Measurements from ENCODE around the gene USP35. TPM values are rescaled to one million over a fixed set of nuclear protein-coding genes. Genes with fewer than 3 reads are reported as not detected.
A peak's percentile ranks its signal among the peaks of the same experiment; 100 is the strongest.

The USP35 gene
- total RNA-seq, 1 experiment from 2014 or later = 10.6 TPM

- TF ChIP-seq ZNF416 (CRISPR knock-in tag; IDR thresholded peaks at IDR 0.05) (no peak), TEAD1 (CRISPR knock-in tag; IDR thresholded peaks at IDR 0.05) (no peak), HMGA2 (CRISPR knock-in tag; IDR thresholded peaks at IDR 0.05) (no peak), ZNF396 (CRISPR knock-in tag; IDR thresholded peaks at IDR 0.05; ENCODE audit: borderline replicate concordance) (no peak)
- TF ChIP-seq, protein P1, sequence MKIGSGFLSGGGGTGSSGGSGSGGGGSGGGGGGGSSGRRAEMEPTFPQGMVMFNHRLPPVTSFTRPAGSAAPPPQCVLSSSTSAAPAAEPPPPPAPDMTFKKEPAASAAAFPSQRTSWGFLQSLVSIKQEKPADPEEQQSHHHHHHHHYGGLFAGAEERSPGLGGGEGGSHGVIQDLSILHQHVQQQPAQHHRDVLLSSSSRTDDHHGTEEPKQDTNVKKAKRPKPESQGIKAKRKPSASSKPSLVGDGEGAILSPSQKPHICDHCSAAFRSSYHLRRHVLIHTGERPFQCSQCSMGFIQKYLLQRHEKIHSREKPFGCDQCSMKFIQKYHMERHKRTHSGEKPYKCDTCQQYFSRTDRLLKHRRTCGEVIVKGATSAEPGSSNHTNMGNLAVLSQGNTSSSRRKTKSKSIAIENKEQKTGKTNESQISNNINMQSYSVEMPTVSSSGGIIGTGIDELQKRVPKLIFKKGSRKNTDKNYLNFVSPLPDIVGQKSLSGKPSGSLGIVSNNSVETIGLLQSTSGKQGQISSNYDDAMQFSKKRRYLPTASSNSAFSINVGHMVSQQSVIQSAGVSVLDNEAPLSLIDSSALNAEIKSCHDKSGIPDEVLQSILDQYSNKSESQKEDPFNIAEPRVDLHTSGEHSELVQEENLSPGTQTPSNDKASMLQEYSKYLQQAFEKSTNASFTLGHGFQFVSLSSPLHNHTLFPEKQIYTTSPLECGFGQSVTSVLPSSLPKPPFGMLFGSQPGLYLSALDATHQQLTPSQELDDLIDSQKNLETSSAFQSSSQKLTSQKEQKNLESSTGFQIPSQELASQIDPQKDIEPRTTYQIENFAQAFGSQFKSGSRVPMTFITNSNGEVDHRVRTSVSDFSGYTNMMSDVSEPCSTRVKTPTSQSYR (CRISPR knock-in tag; IDR thresholded peaks at IDR 0.05) = no peak
These were observed 29.2 kb downstream of the USP35 start (continued) for GRCh38 chr11:78217650-78218541.

DNA sequence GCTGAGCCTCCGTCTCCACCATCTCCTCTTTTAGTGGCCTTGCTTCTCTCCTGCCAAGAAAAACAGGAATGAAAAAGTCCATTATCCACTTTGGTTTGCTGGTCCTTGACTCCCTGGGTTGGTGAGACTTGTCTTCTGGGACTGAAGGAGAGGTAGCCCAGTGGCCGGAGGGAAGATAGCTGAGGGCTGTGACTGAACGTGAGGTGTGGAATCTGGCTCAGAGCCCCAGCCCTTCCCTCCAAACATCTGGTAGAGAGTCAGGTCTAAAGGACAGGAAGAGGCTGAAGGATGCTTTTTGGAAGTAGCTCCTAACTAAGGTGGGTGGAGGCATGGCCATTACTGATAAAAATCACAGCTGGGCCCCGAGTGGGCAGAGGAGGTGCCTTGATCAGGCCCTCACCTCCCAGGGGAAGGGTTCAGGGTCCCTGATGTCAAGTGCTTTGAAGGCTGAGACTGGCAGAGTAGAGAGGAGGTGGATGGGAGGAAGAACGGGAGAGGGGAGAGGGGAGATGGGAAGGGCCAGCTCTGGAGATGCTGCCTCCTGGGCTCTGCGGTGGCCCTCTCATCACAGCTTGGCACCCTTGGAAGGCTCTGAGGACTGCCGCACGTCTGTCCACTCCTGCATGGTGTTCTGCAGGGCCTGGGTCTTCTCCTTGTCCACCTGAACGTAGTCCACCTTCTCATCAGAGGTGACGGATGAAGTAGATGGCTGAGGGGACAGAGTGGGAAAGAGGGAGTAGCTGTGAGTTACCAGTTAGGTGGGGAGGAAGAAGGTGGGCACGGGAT lies 30.2 kb downstream of the USP35 start:
- no peak overlapping the region for H3K4me3 Mint-ChIP-seq
- DNase-seq (ENCODE audit: low spot score) (peak; percentile 2), ATAC-seq (no peak)
- no peak overlapping the region for H3K27ac Mint-ChIP-seq
- ChIA-PET POLR2A (no interaction called here), CTCF (interaction anchor here (0.5 to 1.0 kb wide), 2 partner anchors 9 to 186 kb away, joined by 3 read pairs; no protein-coding TSS in a partner anchor)
- no peaks in the 10 kb centered on the region for H3K9me3 Mint-ChIP-seq
- no peaks in the 10 kb centered on the region for H3K27me3 Mint-ChIP-seq (ENCODE audit: low read depth)
- no peaks in the 10 kb centered on the region for H3K4me1 Mint-ChIP-seq
- H3K36me3 Mint-ChIP-seq = peaks cover 11% of the 10 kb centered on the region; the same call in 1 of the 2 replicates
- TF ChIP-seq SMAD3 (CRISPR knock-in tag; IDR thresholded peaks at IDR 0.05; ENCODE audit: borderline replicate concordance) = no peak
- no peak for TF ChIP-seq CREB1 (CRISPR knock-in tag; IDR thresholded peaks at IDR 0.05)
- no peak for TF ChIP-seq TEAD4 (CRISPR knock-in tag; IDR thresholded peaks at IDR 0.05)
- TF ChIP-seq, protein P2, sequence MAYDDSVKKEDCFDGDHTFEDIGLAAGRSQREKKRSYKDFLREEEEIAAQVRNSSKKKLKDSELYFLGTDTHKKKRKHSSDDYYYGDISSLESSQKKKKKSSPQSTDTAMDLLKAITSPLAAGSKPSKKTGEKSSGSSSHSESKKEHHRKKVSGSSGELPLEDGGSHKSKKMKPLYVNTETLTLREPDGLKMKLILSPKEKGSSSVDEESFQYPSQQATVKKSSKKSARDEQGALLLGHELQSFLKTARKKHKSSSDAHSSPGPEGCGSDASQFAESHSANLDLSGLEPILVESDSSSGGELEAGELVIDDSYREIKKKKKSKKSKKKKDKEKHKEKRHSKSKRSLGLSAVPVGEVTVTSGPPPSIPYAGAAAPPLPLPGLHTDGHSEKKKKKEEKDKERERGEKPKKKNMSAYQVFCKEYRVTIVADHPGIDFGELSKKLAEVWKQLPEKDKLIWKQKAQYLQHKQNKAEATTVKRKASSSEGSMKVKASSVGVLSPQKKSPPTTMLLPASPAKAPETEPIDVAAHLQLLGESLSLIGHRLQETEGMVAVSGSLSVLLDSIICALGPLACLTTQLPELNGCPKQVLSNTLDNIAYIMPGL (CRISPR knock-in tag; IDR thresholded peaks at IDR 0.05) = no peak
- TF ChIP-seq TP53 (CRISPR knock-in tag; IDR thresholded peaks at IDR 0.05) = no peak
- TF ChIP-seq NFYB (CRISPR knock-in tag; conservative IDR thresholded peaks at IDR 0.05; ENCODE audit: low read depth) = no peak
- TF ChIP-seq ESRRA (CRISPR knock-in tag; IDR thresholded peaks at IDR 0.05; ENCODE audit: borderline replicate concordance) = no peak
- TF ChIP-seq, protein P3, sequence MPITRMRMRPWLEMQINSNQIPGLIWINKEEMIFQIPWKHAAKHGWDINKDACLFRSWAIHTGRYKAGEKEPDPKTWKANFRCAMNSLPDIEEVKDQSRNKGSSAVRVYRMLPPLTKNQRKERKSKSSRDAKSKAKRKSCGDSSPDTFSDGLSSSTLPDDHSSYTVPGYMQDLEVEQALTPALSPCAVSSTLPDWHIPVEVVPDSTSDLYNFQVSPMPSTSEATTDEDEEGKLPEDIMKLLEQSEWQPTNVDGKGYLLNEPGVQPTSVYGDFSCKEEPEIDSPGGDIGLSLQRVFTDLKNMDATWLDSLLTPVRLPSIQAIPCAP (CRISPR knock-in tag; IDR thresholded peaks at IDR 0.05) = no peak
- no peak for TF ChIP-seq PREB (CRISPR knock-in tag; IDR thresholded peaks at IDR 0.05; ENCODE audit: borderline replicate concordance)
- TF ChIP-seq, protein P4, sequence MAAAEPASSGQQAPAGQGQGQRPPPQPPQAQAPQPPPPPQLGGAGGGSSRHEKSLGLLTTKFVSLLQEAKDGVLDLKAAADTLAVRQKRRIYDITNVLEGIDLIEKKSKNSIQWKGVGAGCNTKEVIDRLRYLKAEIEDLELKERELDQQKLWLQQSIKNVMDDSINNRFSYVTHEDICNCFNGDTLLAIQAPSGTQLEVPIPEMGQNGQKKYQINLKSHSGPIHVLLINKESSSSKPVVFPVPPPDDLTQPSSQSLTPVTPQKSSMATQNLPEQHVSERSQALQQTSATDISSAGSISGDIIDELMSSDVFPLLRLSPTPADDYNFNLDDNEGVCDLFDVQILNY (CRISPR knock-in tag; IDR thresholded peaks at IDR 0.05) = no peak
- TF ChIP-seq EMX1 (CRISPR knock-in tag; IDR thresholded peaks at IDR 0.05) = no peak
